Tibial nerve (tissue), 4 donors: ENCODE measurements around the gene VANGL1. TPM values are rescaled to one million over a fixed set of nuclear protein-coding genes. Genes with fewer than 3 reads are reported as not detected.

Experiments
- DNase-seq, 2 donors: peaks; one replicate each; pipeline ENCODE4 v3.0.0-alpha.2; 2019; ENCODE audit warnings: low spot score in 2 of 2
- H3K27ac ChIP-seq, 4 donors: fragments of 200-600 bp; sonication (generic) in 3 of 4; one replicate each; pipeline ENCODE4 v1.5.1; 2017 to 2019; ENCODE audit warnings: mild to moderate bottlenecking in 1 of 4
- H3K27me3 ChIP-seq, 2 donors: fragments of 200-600 bp; sonication (generic) in 1 of 2; one replicate each; pipeline versions ENCODE4 v1.5.1 to v1.6.0; 2017 to 2019
- H3K36me3 ChIP-seq, 3 donors: fragments of 200-600 bp; sonication (generic); one replicate each; pipeline ENCODE4 v1.5.1; 2018 to 2019
- H3K4me1 ChIP-seq, 4 donors: fragments of 200-600 bp; sonication (generic) in 3 of 4; one replicate each; pipeline ENCODE4 v1.5.1; 2017 to 2019
- H3K4me3 ChIP-seq, 4 donors: fragments of 200-600 bp; sonication (generic) in 3 of 4; one replicate each; pipeline ENCODE4 v1.5.1; 2017 to 2019; ENCODE audit warnings: mild to moderate bottlenecking in 1 of 4, moderate library complexity in 1 of 4
- H3K9me3 ChIP-seq, 4 donors: fragments of 200-600 bp; sonication (generic) in 3 of 4; one replicate each; pipeline ENCODE4 v1.5.1; 2017 to 2019
- EP300 ChIP-seq, 2 donors: sonication (generic); formaldehyde crosslinking; IDR thresholded peaks; one replicate each; pipeline ENCODE4 v1.6.1; 2017; ENCODE audit warnings: antibody characterized with exemption in 2 of 2, mild to moderate bottlenecking in 1 of 2
- POLR2A ChIP-seq, 2 donors: fragments of 450-650 bp; IDR thresholded peaks; one replicate each; pipeline ENCODE4 v1.6.1; 2017; ENCODE audit warnings: antibody characterized with exemption in 2 of 2, mild to moderate bottlenecking in 2 of 2, moderate library complexity in 2 of 2
- WGBS, 2 donors: methylation state at CpG; one replicate each; pipeline ENCODE4 v1.1.5; 2018; 5-methylcytosine and 5-hydroxymethylcytosine counted together
- total RNA-seq, 4 donors: library from RNA; depleted of rRNA; stranded (reverse); fragments of >200 nt; gene quantifications; one replicate each; pipeline ENCODE4 v1.1.0, GENCODE V29; 2016
- TF ChIP-seq, protein P1 (sequence below), 5 experiments: fragments of 200-600 bp in 3 of 5; fragments of 450-650 bp in 2 of 5; sonication (generic) in 3 of 5; IDR thresholded peaks; one replicate each; pipeline ENCODE4 v1.5.1; 2016 to 2019; ENCODE audit warnings: antibody characterized with exemption in 5 of 5, mild to moderate bottlenecking in 3 of 5, moderate library complexity in 2 of 5

VANGL1 gene
- total RNA-seq, 4 donors from 2014 or later, result 4.5 to 8.8 (median 6.8) TPM

DNA sequence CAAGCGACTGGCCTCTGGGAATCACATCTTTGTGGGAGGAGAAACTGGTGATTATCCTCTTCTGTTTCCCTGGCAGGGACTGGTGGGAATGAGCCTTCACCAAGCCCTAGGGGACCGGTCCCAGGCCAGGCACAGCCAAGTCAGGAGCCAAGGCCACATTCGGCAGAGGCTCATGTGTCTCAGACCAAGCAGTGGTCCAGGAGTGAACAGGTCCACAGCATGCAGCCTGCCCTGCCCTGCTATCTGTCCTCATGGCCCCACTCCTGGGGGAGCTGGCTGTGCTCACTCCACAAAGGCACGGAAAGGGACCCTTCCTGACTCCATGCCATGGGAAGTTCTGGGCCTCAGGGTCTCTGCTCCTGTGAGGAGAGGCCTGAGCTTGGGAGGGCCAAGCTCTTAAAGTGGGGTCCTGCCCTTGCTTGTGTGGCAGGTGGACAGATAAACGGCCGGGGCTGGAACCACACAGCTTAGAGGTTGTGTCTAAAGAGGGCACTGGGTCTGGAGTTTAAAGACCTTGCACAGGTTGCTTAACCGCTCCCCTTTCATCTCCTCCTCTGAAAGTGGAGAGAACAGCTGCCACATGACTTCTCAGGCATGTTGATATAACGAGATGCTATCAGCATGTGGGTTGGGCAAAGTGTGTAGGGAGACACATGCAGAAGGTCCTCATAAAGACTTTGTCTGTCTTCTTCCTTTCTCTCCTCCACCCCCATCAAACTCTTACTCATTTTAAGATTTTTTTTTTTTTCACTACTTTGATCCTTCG lies 69.3 kb downstream of the VANGL1 start:
- DNase-seq, result no peak
- no peaks in the 10 kb centered on the region for H3K9me3 ChIP-seq
- WGBS, 2 donors, result 67 to 73% methylated on average over 6 to 9 of the region's 9 CpGs
- H3K36me3 ChIP-seq, result no peaks in the 10 kb centered on the region
- no peak overlapping the region for H3K4me3 ChIP-seq
- H3K27ac ChIP-seq, result no peak overlapping the region
- H3K4me1 ChIP-seq, result peaks cover 0 to 8% (median 0%) of the 10 kb centered on the region in 4 donors
- TF ChIP-seq POLR2A (IDR thresholded peaks at IDR 0.05) (no peak), EP300 (IDR thresholded peaks at IDR 0.05) (no peak)
- TF ChIP-seq, protein P1, sequence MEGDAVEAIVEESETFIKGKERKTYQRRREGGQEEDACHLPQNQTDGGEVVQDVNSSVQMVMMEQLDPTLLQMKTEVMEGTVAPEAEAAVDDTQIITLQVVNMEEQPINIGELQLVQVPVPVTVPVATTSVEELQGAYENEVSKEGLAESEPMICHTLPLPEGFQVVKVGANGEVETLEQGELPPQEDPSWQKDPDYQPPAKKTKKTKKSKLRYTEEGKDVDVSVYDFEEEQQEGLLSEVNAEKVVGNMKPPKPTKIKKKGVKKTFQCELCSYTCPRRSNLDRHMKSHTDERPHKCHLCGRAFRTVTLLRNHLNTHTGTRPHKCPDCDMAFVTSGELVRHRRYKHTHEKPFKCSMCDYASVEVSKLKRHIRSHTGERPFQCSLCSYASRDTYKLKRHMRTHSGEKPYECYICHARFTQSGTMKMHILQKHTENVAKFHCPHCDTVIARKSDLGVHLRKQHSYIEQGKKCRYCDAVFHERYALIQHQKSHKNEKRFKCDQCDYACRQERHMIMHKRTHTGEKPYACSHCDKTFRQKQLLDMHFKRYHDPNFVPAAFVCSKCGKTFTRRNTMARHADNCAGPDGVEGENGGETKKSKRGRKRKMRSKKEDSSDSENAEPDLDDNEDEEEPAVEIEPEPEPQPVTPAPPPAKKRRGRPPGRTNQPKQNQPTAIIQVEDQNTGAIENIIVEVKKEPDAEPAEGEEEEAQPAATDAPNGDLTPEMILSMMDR (IDR thresholded peaks at IDR 0.05), result no peak
- no peaks in the 10 kb centered on the region for H3K27me3 ChIP-seq

GRCh38 chr1:115712911-115713609 lies 71.3 kb downstream of the VANGL1 start:
- H3K27me3 ChIP-seq, result no peaks in the 10 kb centered on the region
- no peak for TF ChIP-seq POLR2A (IDR thresholded peaks at IDR 0.05)
- TF ChIP-seq, protein P1 (IDR thresholded peaks at IDR 0.05), result no peak
- TF ChIP-seq EP300 (IDR thresholded peaks at IDR 0.05), result no peak
- no peak overlapping the region for H3K27ac ChIP-seq
- H3K36me3 ChIP-seq, result no peaks in the 10 kb centered on the region
- WGBS, 2 donors, result 87 to 90% methylated on average over 10 of the region's 10 CpGs
- no peak overlapping the region for H3K4me3 ChIP-seq
- no peaks in the 10 kb centered on the region for H3K9me3 ChIP-seq
- no peaks in the 10 kb centered on the region for H3K4me1 ChIP-seq
- no peak for DNase-seq

GRCh38 chr1:115713906-115714305 lies 72.1 kb downstream of the VANGL1 start:
- no peak for TF ChIP-seq EP300 (IDR thresholded peaks at IDR 0.05)
- no peak for DNase-seq
- Histone ChIP-seq H3K4me1 (no peaks in the 10 kb centered on the region), H3K27ac (no peak overlapping the region), H3K4me3 (no peak overlapping the region), H3K36me3 (no peaks in the 10 kb centered on the region), H3K9me3 (no peaks in the 10 kb centered on the region), H3K27me3 (no peaks in the 10 kb centered on the region)
- 85 to 87% methylated on average over 5 of the region's 5 CpGs for WGBS, 2 donors

DNA sequence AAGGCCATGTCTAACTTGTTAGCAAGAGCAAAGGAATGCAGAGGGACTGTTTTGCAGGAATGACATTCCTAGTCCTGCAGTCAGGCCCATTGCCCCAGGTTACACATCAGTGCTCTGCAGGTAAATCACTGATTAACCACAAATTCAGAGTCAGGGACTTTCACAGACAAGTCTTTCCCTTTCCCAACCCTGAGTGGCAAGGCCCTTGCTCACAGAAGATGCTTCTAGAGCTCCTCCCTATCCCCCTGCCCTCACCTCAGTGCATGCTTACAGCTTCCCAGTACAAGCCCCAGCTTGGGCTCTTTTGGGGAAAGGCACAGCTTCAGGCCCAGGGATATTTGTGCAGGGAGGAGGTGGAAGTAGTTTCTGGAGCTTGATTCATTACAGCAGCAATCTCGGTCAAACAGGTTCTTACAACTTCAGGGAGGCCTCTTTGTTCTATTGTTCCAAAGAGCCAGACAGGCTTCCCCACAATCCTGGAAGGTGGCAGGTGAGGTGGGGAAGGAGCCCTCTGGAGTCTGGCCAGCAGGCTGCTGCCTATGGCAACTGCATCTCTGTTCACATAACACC lies 72.9 kb downstream of the VANGL1 start:
- H3K4me3 ChIP-seq, result no peak overlapping the region
- WGBS, 2 donors, result 50 to 79% methylated on average over 1 of the region's 1 CpG
- no peaks in the 10 kb centered on the region for H3K36me3 ChIP-seq
- no peaks in the 10 kb centered on the region for H3K27me3 ChIP-seq
- H3K9me3 ChIP-seq, result no peaks in the 10 kb centered on the region
- TF ChIP-seq EP300 (IDR thresholded peaks at IDR 0.05), result no peak
- TF ChIP-seq, protein P1 (IDR thresholded peaks at IDR 0.05), result no peak
- no peak for TF ChIP-seq POLR2A (IDR thresholded peaks at IDR 0.05)
- DNase-seq, result no peak
- no peak overlapping the region for H3K27ac ChIP-seq
- no peaks in the 10 kb centered on the region for H3K4me1 ChIP-seq

GRCh38 chr1:115717541-115717940 lies 75.8 kb downstream of the VANGL1 start:
- Histone ChIP-seq H3K4me3 (no peak overlapping the region), H3K4me1 (no peaks in the 10 kb centered on the region), H3K27ac (no peak overlapping the region), H3K27me3 (no peaks in the 10 kb centered on the region), H3K9me3 (no peaks in the 10 kb centered on the region), H3K36me3 (no peaks in the 10 kb centered on the region)
- TF ChIP-seq, protein P1 (IDR thresholded peaks at IDR 0.05), result peak; percentile 36 to 72 (median 43)
- TF ChIP-seq POLR2A (IDR thresholded peaks at IDR 0.05), result no peak
- 58 to 60% methylated on average over 5 of the region's 5 CpGs for WGBS, 2 donors
- peak; percentile 45 to 70 for DNase-seq
